Measurements from ENCODE around the gene ABHD14A. TPM values are rescaled to one million over a fixed set of nuclear protein-coding genes. Genes with fewer than 3 reads are reported as not detected.
A peak's percentile ranks its signal among the peaks of the same experiment; 100 is the strongest.

The ABHD14A gene
- polyA plus RNA-seq, 2 of the 4 experiments (the other 2 are of a cell fraction) = 6.3 to 9.5 TPM

- DNase-seq (ENCODE audit: low read depth in 1 of 2, low spot score in 1 of 2) = no peak
- Histone ChIP-seq H3K4me3 (peak overlapping the region; percentile 90), H3K9me3 (no peaks in the 10 kb centered on the region), H3K27ac (peak overlapping the region; percentile 92 to 97), H3K4me2 (peak overlapping the region; percentile 98), H3K4me1 (peaks cover 31% of the 10 kb centered on the region; the same call in 2 of the 3 replicates)
- ATAC-seq = no peak
- TF ChIP-seq HOXB13 (CRISPR knock-in tag; IDR thresholded peaks at IDR 0.05; ENCODE audit: low read depth) (no peak), HEYL (CRISPR knock-in tag; IDR thresholded peaks at IDR 0.05) (no peak), FOXS1 (CRISPR knock-in tag; IDR thresholded peaks at IDR 0.05) (no peak), EHF (CRISPR knock-in tag; IDR thresholded peaks at IDR 0.05) (no peak), HOXA7 (CRISPR knock-in tag; IDR thresholded peaks at IDR 0.05) (no peak), ZSCAN20 (CRISPR knock-in tag; IDR thresholded peaks at IDR 0.05) (no peak), CHD2 (IDR thresholded peaks at IDR 0.05; ENCODE audit: low read length, partially characterized antibody) (no peak), RFX5 (IDR thresholded peaks at IDR 0.05) (no peak), RAD21 (conservative IDR thresholded peaks at IDR 0.05 in 1 of 2, IDR thresholded peaks at IDR 0.05 in 1 of 2) (no peak)
- TF ChIP-seq, protein P1, sequence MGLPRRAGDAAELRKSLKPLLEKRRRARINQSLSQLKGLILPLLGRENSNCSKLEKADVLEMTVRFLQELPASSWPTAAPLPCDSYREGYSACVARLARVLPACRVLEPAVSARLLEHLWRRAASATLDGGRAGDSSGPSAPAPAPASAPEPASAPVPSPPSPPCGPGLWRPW (IDR thresholded peaks at IDR 0.05) = no peak
- CTCF ChIA-PET = interaction anchor here (0.8 to 2.7 kb wide), 5 partner anchors 12 to 156 kb away, joined by 3 to 13 read pairs (median 3); partner anchors contain the start of genes ABHD14B, PARP3 and RRP9
- no peak for FAIRE-seq
- 93% methylated on average over 1 of the region's 2 CpGs for WGBS (ENCODE audit: missing lambda C conversion rate)
- POLR2A ChIA-PET = no interaction called here
These were observed 19.7 kb downstream of the ABHD14A start for GRCh38 chr3:51994530-51994929.

DNA sequence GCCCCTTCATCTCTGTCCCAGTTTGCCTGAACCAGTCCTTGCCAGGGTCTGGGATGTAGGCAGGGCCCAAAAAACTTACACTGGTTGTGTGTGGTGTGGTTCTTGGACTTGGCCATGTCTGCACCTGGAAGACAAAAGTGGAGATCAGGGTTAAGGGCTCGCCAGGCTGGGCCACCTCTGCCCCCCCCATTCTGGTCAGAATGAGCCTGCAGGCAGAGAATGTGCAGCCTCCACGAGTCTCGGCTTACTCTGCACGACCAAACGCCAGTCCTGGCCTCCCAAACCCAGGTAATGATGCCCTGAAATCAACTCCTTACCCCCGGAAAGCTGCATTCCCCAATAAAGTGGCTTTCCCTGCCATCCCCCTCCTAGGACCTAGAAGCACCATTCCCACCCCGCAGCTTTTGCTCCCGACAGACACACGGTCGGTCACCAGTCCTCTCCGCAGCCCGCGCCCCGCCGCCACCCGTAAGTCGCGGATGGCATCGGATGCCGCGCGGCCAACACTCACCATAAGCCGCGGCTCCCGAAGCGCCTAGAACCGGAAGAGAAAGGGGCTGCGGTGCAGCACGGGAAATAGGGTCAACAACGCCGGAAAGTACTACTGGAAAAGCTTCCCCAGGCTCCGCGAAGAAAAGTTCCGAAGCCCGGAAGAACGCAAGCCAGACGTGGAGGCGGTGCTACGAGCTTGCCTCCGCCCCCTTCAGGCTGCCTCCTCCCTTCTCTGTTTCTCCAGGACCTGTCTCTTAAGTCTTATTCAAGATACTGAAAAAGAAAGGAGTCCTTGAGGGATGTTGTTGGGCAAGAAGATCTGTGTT lies 20.7 kb downstream of the ABHD14A start, which contains the start of gene RPL29:
RPL29 (minus strand) TSS at position 550 of the 818 bp plus-strand sequence; CDS start at position 116, 434 bp downstream.
- FAIRE-seq = no peak
- peaks cover 31% of the 10 kb centered on the region; the same call in 2 of the 3 replicates for H3K4me1 ChIP-seq
- H3K4me3 ChIP-seq = peak within 1 kb of the TSS; percentile 90
- ATAC-seq = peak; percentile 91 to 94
- under 1% methylated on average over 25 of the region's 40 CpGs for WGBS (ENCODE audit: missing lambda C conversion rate)
- peak within 1 kb of the TSS; percentile 98 for H3K4me2 ChIP-seq
- no peaks in the 10 kb centered on the region for H3K9me3 ChIP-seq
- ChIA-PET CTCF (interaction anchor here (0.6 to 2.7 kb wide), 9 partner anchors 13 to 168 kb away, joined by 3 to 13 read pairs (median 3); partner anchors contain the start of genes ABHD14B, DUSP7 and PARP3), POLR2A (interaction anchor here (0.6 to 1.3 kb wide), 17 partner anchors 9 to 403 kb away, joined by 3 to 32 read pairs (median 4); partner anchors contain the start of genes ABHD14B, ACY1, DUSP7 and PARP3)
- peak; percentile 88 to 92 for DNase-seq (ENCODE audit: low read depth in 1 of 2, low spot score in 1 of 2)
- H3K27ac ChIP-seq = peak within 1 kb of the TSS; percentile 92 to 97
- TF ChIP-seq RAD21 (conservative IDR thresholded peaks at IDR 0.05 in 1 of 2, IDR thresholded peaks at IDR 0.05 in 1 of 2) = 0 out of 5 replicates have a peak, but pooled peaks of 1 of the 2 experiments have one; percentile 10
- no peak for TF ChIP-seq JUNB (IDR thresholded peaks at IDR 0.05)
- no peak for TF ChIP-seq CBX8 (IDR thresholded peaks at IDR 0.05)
- TF ChIP-seq CEBPB (IDR thresholded peaks at IDR 0.05) = no peak
- TF ChIP-seq, protein P2, sequence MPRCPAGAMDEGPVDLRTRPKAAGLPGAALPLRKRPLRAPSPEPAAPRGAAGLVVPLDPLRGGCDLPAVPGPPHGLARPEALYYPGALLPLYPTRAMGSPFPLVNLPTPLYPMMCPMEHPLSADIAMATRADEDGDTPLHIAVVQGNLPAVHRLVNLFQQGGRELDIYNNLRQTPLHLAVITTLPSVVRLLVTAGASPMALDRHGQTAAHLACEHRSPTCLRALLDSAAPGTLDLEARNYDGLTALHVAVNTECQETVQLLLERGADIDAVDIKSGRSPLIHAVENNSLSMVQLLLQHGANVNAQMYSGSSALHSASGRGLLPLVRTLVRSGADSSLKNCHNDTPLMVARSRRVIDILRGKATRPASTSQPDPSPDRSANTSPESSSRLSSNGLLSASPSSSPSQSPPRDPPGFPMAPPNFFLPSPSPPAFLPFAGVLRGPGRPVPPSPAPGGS (IDR thresholded peaks at IDR 0.05) = peak; percentile 94
- peak; percentile 49; the same call in 1 of the 2 replicates for TF ChIP-seq E2F6 (IDR thresholded peaks at IDR 0.05; ENCODE audit: borderline replicate concordance, low read depth)
- TF ChIP-seq, protein P3, sequence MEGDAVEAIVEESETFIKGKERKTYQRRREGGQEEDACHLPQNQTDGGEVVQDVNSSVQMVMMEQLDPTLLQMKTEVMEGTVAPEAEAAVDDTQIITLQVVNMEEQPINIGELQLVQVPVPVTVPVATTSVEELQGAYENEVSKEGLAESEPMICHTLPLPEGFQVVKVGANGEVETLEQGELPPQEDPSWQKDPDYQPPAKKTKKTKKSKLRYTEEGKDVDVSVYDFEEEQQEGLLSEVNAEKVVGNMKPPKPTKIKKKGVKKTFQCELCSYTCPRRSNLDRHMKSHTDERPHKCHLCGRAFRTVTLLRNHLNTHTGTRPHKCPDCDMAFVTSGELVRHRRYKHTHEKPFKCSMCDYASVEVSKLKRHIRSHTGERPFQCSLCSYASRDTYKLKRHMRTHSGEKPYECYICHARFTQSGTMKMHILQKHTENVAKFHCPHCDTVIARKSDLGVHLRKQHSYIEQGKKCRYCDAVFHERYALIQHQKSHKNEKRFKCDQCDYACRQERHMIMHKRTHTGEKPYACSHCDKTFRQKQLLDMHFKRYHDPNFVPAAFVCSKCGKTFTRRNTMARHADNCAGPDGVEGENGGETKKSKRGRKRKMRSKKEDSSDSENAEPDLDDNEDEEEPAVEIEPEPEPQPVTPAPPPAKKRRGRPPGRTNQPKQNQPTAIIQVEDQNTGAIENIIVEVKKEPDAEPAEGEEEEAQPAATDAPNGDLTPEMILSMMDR (IDR thresholded peaks at IDR 0.05) = no peak
- TF ChIP-seq TP53 (CRISPR knock-in tag; IDR thresholded peaks at IDR 0.05) = no peak
- TF ChIP-seq KDM1A (IDR thresholded peaks at IDR 0.05; ENCODE audit: low read depth) = no peak
- no peak for TF ChIP-seq RARB (CRISPR knock-in tag; IDR thresholded peaks at IDR 0.05)
- TF ChIP-seq, protein P4, sequence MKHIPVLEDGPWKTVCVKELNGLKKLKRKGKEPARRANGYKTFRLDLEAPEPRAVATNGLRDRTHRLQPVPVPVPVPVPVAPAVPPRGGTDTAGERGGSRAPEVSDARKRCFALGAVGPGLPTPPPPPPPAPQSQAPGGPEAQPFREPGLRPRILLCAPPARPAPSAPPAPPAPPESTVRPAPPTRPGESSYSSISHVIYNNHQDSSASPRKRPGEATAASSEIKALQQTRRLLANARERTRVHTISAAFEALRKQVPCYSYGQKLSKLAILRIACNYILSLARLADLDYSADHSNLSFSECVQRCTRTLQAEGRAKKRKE (CRISPR knock-in tag; IDR thresholded peaks at IDR 0.05; ENCODE audit: low read depth) = no peak
- TF ChIP-seq ZC3H11A (IDR thresholded peaks at IDR 0.05) = no peak
- peak; percentile 46; the same call in 1 of the 2 replicates for TF ChIP-seq PBX3 (IDR thresholded peaks at IDR 0.05)
- TF ChIP-seq HEYL (CRISPR knock-in tag; IDR thresholded peaks at IDR 0.05) = no peak
- peak; percentile 78 for TF ChIP-seq POLR2A (IDR thresholded peaks at IDR 0.05; ENCODE audit: low read length)
- no peak for TF ChIP-seq HDAC2 (IDR thresholded peaks at IDR 0.05)
- TF ChIP-seq MYC (IDR thresholded peaks at IDR 0.05; ENCODE audit: borderline replicate concordance, low read length) = peak; percentile 86
- TF ChIP-seq FOXS1 (CRISPR knock-in tag; IDR thresholded peaks at IDR 0.05) = no peak
- TF ChIP-seq RFX5 (IDR thresholded peaks at IDR 0.05) = no peak
- TF ChIP-seq HOXB13 (CRISPR knock-in tag; IDR thresholded peaks at IDR 0.05; ENCODE audit: low read depth) = no peak
- no peak for TF ChIP-seq ESRRA (IDR thresholded peaks at IDR 0.05; ENCODE audit: borderline replicate concordance, low read length)
- no peak for TF ChIP-seq EHF (CRISPR knock-in tag; IDR thresholded peaks at IDR 0.05)
- no peak for TF ChIP-seq SREBF2 (IDR thresholded peaks at IDR 0.05)
- no peak for TF ChIP-seq CHD4 (IDR thresholded peaks at IDR 0.05; ENCODE audit: borderline replicate concordance)
- TF ChIP-seq ZSCAN20 (CRISPR knock-in tag; IDR thresholded peaks at IDR 0.05) = no peak
- TF ChIP-seq NR3C1 (IDR thresholded peaks at IDR 0.05) = no peak
- TF ChIP-seq KDM5A (IDR thresholded peaks at IDR 0.05) = no peak
- no peak for TF ChIP-seq ZNF302 (CRISPR knock-in tag; IDR thresholded peaks at IDR 0.05)
